PC-9 (cell line): ENCODE results near the gene WASL. TPM values are rescaled to one million over a fixed set of nuclear protein-coding genes. Genes with fewer than 3 reads are reported as not detected.
A peak's percentile ranks its signal among the peaks of the same experiment; 100 is the strongest.

ENCODE experiments used
- BruUV-seq: library from RNA; stranded (reverse); fragments of 400-500 nt; replicated peaks from 2 replicates; lab custom pipeline; 2021; lab: Mats Ljungman, UMichigan
- CTCF ChIA-PET: fragments of 300-600 bp; sonication (Branson Sonifier 250); formaldehyde crosslinking; loops from one replicate; lab custom pipeline; 2022; ENCODE audit warnings: antibody characterized with exemption; lab: Charles Lee
- POLR2A ChIA-PET: fragments of 300-600 bp; sonication (Branson Sonifier 250); formaldehyde crosslinking; loops from one replicate; lab custom pipeline; 2022; ENCODE audit warnings: antibody characterized with exemption; ENCODE audit not compliant: unreplicated experiment; lab: Charles Lee
- DNase-seq, 2 experiments: peaks; one replicate each; pipeline versions ENCODE4 v3.0.0 to v3.0.0-alpha.2; 2015 to 2022; ENCODE audit warnings: mixed read lengths in 1 of 2
- H2AFZ ChIP-seq: fragments of 200-600 bp; sonication (generic); 2 replicates; pipeline ENCODE4 v1.8.1; 2017; ENCODE audit warnings: antibody characterized with exemption
- H3F3A ChIP-seq: fragments of 200-600 bp; sonication (generic); 2 replicates; pipeline ENCODE4 v1.8.1; 2017; ENCODE audit warnings: antibody characterized with exemption, mild to moderate bottlenecking, low read depth; ENCODE audit not compliant: insufficient read depth
- H3K27ac ChIP-seq: fragments of 200-600 bp; sonication (generic); 2 replicates; pipeline ENCODE4 v1.6.1; 2016; ENCODE audit warnings: mixed run types
- H3K27me3 ChIP-seq: fragments of 200-600 bp; sonication (generic); 2 replicates; pipeline ENCODE4 v1.6.1; 2016; ENCODE audit warnings: low read depth, mixed run types; ENCODE audit not compliant: insufficient read depth
- H3K36me3 ChIP-seq: fragments of 200-600 bp; sonication (generic); 2 replicates; pipeline ENCODE4 v1.6.1; 2016; ENCODE audit warnings: low read depth, mixed run types
- H3K4me1 ChIP-seq: fragments of 200-600 bp; sonication (generic); replicated peaks from 2 replicates; pipeline ENCODE4 v1.6.1; 2016; ENCODE audit warnings: mixed run types; ENCODE audit not compliant: insufficient read depth
- H3K4me2 ChIP-seq: fragments of 200-600 bp; sonication (generic); 2 replicates; pipeline ENCODE4 v1.6.1; 2017; ENCODE audit warnings: mixed run types
- H3K4me3 ChIP-seq: fragments of 200-600 bp; sonication (generic); 2 replicates; pipeline ENCODE4 v1.6.1; 2016; ENCODE audit warnings: mixed run types
- H3K79me2 ChIP-seq: fragments of 200-600 bp; sonication (generic); 2 replicates; pipeline ENCODE4 v1.6.1; 2017; ENCODE audit warnings: low read depth, mixed run types
- H3K9me2 ChIP-seq: fragments of 200-600 bp; sonication (generic); 2 replicates; pipeline ENCODE4 v1.8.1; 2017; ENCODE audit warnings: mild to moderate bottlenecking; ENCODE audit not compliant: insufficient read depth
- H3K9me3 ChIP-seq: fragments of 200-600 bp; sonication (generic); 2 replicates; pipeline ENCODE4 v1.8.1; 2016; ENCODE audit warnings: low read depth; ENCODE audit not compliant: insufficient read depth
- H4K20me1 ChIP-seq: fragments of 200-600 bp; sonication (generic); 2 replicates; pipeline ENCODE4 v1.8.1; 2017; ENCODE audit not compliant: insufficient read depth
- EZH2 ChIP-seq: fragments of 200-600 bp; sonication (generic); IDR thresholded peaks from 2 replicates; pipeline ENCODE4 v1.8.0; 2017; ENCODE audit warnings: antibody characterized with exemption, low read depth
- intact Hi-C: fragments of 100-400 bp; cut with micrococcal nuclease; formaldehyde crosslinking; loops from one replicate; pipeline ENCODE4 v1.10.0; 2022; ENCODE audit not compliant: unreplicated experiment
- total RNA-seq: library from RNA; stranded (reverse); gene quantifications from 2 replicates; pipeline ENCODE4 v1.2.3, GENCODE V29; 2021
- TF ChIP-seq, protein P1 (sequence below): fragments of 200-600 bp; sonication (generic); conservative IDR thresholded peaks from 2 replicates; pipeline ENCODE4 v1.6.1; 2017; ENCODE audit warnings: mixed run types, antibody characterized with exemption, mild to moderate bottlenecking, moderate library complexity

WASL gene
- total RNA-seq, 1 experiment from 2014 or later = 40.3 TPM

GRCh38 chr7:123747620-123748141 is 1.1 kb downstream of the WASL start:
- Histone ChIP-seq H3K4me3 (peak overlapping the region; percentile 89), H3K36me3 (no peaks in the 10 kb centered on the region), H3K4me1 (peaks cover 40% of the 10 kb centered on the region), H3K27me3 (no peaks in the 10 kb centered on the region), H3F3A (peaks cover 27% of the 10 kb centered on the region), H3K27ac (peak overlapping the region; percentile 93), H3K4me2 (peak overlapping the region; percentile 89), H3K9me3 (no peaks in the 10 kb centered on the region), H3K9me2 (no peaks in the 10 kb centered on the region), H4K20me1 (peaks cover 24% of the 10 kb centered on the region), H3K79me2 (peaks cover 71% of the 10 kb centered on the region), H2AFZ (peak overlapping the region; percentile 90)
- DNase-seq = peak; percentile 69 to 70
- CTCF ChIA-PET = no interaction called here
- intact Hi-C loops = loop anchor here (1.0 to 5.0 kb wide), 3 partner anchors 20 to 210 kb away; no protein-coding TSS in a partner anchor
- TF ChIP-seq EZH2 = no peak
- TF ChIP-seq, protein P1, sequence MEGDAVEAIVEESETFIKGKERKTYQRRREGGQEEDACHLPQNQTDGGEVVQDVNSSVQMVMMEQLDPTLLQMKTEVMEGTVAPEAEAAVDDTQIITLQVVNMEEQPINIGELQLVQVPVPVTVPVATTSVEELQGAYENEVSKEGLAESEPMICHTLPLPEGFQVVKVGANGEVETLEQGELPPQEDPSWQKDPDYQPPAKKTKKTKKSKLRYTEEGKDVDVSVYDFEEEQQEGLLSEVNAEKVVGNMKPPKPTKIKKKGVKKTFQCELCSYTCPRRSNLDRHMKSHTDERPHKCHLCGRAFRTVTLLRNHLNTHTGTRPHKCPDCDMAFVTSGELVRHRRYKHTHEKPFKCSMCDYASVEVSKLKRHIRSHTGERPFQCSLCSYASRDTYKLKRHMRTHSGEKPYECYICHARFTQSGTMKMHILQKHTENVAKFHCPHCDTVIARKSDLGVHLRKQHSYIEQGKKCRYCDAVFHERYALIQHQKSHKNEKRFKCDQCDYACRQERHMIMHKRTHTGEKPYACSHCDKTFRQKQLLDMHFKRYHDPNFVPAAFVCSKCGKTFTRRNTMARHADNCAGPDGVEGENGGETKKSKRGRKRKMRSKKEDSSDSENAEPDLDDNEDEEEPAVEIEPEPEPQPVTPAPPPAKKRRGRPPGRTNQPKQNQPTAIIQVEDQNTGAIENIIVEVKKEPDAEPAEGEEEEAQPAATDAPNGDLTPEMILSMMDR = no peak
- BruUV-seq = TSS peak; percentile 45
- POLR2A ChIA-PET = no interaction called here

GRCh38 chr7:123746931-123747488 is 1.8 kb downstream of the WASL start:
- Histone ChIP-seq H3K27ac (peak overlapping the region; percentile 93), H3K9me2 (no peaks in the 10 kb centered on the region), H3K27me3 (no peaks in the 10 kb centered on the region), H3K36me3 (no peaks in the 10 kb centered on the region), H3K4me1 (peaks cover 40% of the 10 kb centered on the region), H3K4me2 (peak overlapping the region; percentile 89), H2AFZ (peak overlapping the region; percentile 90), H3F3A (peaks cover 27% of the 10 kb centered on the region), H4K20me1 (peaks cover 25% of the 10 kb centered on the region), H3K9me3 (no peaks in the 10 kb centered on the region), H3K79me2 (peaks cover 78% of the 10 kb centered on the region), H3K4me3 (peak overlapping the region; percentile 89)
- no peak for DNase-seq
- intact Hi-C loops = loop anchor here (1.0 to 5.0 kb wide), 3 partner anchors 20 to 210 kb away; no protein-coding TSS in a partner anchor
- TF ChIP-seq EZH2 = no peak
- TF ChIP-seq, protein P1 = no peak
- ChIA-PET CTCF (interaction anchor here (0.6 kb wide), 1 partner anchor 24 kb away, joined by 5 read pairs; no protein-coding TSS in a partner anchor), POLR2A (no interaction called here)
- no TSS peak for BruUV-seq

GRCh38 chr7:123746055-123746454 is 2.7 kb downstream of the WASL start:
- ChIA-PET CTCF (interaction anchor here (0.6 kb wide), 1 partner anchor 19 kb away, joined by 3 read pairs; no protein-coding TSS in a partner anchor), POLR2A (interaction anchor here (0.6 kb wide), 1 partner anchor 48 kb away, joined by 4 read pairs; no protein-coding TSS in a partner anchor)
- H3K27me3 ChIP-seq = no peaks in the 10 kb centered on the region
- no peaks in the 10 kb centered on the region for H3K9me3 ChIP-seq
- H3K36me3 ChIP-seq = no peaks in the 10 kb centered on the region
- no TSS peak for BruUV-seq
- peaks cover 84% of the 10 kb centered on the region for H3K79me2 ChIP-seq
- H3K4me2 ChIP-seq = peak overlapping the region; percentile 89
- intact Hi-C loops = loop anchor here (5.0 kb wide), 2 partner anchors 34 to 209 kb away; no protein-coding TSS in a partner anchor
- no peak overlapping the region for H2AFZ ChIP-seq
- peak overlapping the region; percentile 89 for H3K4me3 ChIP-seq
- H3K9me2 ChIP-seq = no peaks in the 10 kb centered on the region
- peaks cover 27% of the 10 kb centered on the region for H3F3A ChIP-seq
- 0 out of 2 replicates have a peak overlapping the region, but pooled peaks have one; percentile 93 for H3K27ac ChIP-seq
- no peak for DNase-seq
- peaks cover 25% of the 10 kb centered on the region for H4K20me1 ChIP-seq
- H3K4me1 ChIP-seq = peaks cover 38% of the 10 kb centered on the region
- TF ChIP-seq EZH2 = no peak
- TF ChIP-seq, protein P1 = no peak
